22Rv1 (cell line): ENCODE measurements around the gene RAB43.

ENCODE experiments used
- CTCF ChIP-seq: fragments of 450-650 bp; IDR thresholded peaks from 2 replicates; pipeline ENCODE4 v1.5.1; 2017; ENCODE audit warnings: mild to moderate bottlenecking
- ZFX ChIP-seq: fragments of 450-650 bp; IDR thresholded peaks from 2 replicates; pipeline ENCODE4 v1.6.1; 2017; ENCODE audit warnings: antibody characterized with exemption, borderline replicate concordance

- no peak for TF ChIP-seq CTCF
- no peak for TF ChIP-seq ZFX
Measured at GRCh38 chr3:129118745-129119144, 2.9 kb downstream of the RAB43 start.
